WI38 (cell line): ENCODE results near the gene CUX1.

Experiments
- H3K4me3 ChIP-seq: 2 replicates; pipeline ENCODE4 v1.5.1; 2011; ENCODE audit warnings: low read depth, mild to moderate bottlenecking, control low read depth, low read length
- TF ChIP-seq, protein P1 (sequence below): IDR thresholded peaks from 2 replicates; pipeline ENCODE4 v1.5.1; 2012; ENCODE audit warnings: low read depth, mild to moderate bottlenecking, control low read depth, low read length

The CUX1 gene

DNA sequence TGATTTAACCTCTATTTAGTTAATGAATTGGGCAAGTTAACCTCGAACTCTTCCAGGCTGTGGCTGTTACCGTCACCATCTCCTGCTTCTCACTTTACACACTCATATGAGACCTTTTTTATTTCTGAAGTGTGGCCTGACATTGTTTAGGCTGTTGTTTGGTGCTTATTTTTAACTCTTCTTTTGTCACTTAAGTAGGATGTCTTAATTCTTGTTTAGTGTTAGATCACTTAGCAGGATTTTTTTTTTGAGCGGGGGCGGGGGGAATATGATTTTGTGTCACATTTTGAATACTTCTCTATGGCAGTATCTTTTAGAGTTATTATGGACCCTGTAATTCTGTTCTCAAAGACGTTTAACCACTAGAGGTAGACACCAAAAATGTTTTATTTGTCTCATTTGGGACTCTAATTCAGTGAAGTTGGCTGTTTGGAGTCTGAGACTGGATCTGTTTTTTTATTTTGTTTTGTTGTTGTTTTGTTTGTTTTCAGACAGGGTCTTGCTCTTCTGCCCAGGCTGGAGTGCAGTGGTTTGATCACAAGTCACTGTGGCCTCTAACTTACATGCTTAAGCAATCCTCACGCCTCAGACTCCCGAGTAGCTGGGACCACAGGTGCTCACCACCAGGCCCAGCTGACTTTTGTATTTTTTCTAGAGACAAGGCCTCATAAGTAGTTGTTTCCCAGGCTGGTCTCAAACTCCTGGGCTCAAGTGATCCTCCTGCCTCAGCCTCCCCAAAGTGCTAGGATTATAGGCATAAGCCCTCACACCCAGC, 73.5 kb downstream of the CUX1 start:
- TF ChIP-seq, protein P1, sequence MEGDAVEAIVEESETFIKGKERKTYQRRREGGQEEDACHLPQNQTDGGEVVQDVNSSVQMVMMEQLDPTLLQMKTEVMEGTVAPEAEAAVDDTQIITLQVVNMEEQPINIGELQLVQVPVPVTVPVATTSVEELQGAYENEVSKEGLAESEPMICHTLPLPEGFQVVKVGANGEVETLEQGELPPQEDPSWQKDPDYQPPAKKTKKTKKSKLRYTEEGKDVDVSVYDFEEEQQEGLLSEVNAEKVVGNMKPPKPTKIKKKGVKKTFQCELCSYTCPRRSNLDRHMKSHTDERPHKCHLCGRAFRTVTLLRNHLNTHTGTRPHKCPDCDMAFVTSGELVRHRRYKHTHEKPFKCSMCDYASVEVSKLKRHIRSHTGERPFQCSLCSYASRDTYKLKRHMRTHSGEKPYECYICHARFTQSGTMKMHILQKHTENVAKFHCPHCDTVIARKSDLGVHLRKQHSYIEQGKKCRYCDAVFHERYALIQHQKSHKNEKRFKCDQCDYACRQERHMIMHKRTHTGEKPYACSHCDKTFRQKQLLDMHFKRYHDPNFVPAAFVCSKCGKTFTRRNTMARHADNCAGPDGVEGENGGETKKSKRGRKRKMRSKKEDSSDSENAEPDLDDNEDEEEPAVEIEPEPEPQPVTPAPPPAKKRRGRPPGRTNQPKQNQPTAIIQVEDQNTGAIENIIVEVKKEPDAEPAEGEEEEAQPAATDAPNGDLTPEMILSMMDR, result no peak
- no peak overlapping the region for H3K4me3 ChIP-seq

DNA sequence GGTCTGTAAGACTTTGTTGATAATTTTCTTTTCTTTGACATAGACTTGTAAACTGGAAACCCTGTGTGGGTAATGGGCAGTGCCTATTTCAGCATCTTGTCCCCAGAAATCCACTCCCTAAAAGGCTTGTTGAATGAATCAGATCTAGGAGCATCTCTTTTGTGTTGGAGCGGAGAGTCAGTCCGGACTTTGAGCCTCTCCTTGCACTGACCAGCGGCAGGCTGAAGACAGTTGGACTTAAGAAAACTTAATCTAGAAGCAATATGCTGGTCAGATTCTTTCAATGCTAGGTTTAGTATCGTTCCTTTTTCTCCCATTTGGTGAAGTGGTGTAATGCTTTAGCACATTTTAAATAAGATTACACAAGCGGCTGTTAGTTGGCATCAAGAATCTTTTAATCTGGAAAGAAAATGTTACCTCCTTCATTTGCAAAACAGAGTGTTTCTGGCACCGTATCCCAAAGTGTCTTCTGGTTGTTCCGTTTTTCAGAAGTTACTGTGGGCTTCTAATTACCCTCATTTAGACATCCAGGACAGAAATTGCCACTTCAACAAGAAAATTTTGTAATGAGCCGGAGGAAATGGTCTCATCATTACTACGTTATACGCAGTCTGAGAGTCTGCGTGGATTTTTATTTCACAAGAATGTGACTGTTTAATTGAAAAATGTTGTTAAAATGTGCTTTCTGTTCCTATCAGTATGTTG, 74.7 kb downstream of the CUX1 start:
- TF ChIP-seq, protein P1, result no peak
- H3K4me3 ChIP-seq, result no peak overlapping the region

DNA sequence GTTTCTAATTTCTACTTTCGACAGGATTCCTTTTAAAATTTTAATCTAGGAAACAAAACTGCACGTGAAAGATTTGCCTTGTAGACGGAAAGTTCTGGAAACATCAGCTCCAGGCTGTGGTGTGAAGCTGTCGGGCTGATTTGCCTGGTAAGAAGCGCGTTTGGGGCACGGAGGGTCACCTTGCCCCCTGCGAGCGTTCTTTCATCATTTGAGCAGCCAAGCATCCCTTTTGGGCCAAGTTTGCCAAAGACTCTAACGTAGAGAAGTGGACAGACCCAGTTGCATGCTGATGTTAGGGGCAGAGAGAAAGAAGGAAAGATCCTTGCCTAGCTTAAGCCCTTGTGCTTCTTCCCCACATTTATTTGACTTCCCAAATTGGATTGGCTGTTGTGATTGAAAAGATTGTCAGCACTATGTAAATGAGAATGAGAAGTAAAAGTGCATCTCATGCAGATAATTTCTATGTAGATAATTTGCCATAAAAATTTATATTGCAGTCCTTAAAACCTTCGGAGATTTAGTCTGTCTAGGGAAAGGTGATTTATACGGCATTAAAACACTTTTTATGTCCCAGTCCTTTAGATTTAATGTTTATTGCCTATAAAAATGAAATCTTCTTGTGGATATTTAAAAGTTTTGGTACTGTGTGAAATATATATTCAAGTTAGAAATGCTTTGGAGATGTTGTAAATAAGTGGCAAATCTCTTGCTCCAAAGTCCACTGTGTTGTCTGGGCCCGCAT, 76.1 kb downstream of the CUX1 start:
- H3K4me3 ChIP-seq, result no peak overlapping the region
- TF ChIP-seq, protein P1, result no peak

DNA sequence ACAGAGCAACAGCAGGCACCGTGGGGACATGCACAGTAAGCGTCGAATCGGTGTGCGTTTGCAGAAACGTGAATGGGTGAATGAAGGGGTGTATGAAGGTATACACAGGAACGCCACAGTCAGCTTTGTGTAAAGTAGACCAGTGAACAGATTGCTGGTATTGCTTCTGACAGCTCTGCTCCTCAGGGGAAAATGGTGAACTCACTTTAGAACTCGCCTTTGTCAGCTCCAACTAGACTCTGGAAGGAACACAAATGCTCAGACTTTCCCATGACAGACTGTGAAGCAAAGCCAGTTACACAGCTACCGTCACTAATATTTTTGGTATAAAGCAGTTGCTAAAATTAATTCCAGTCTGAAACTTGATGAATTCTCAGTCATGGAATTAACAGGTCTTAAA, 78.9 kb downstream of the CUX1 start:
- TF ChIP-seq, protein P1, result no peak
- H3K4me3 ChIP-seq, result no peak overlapping the region

DNA sequence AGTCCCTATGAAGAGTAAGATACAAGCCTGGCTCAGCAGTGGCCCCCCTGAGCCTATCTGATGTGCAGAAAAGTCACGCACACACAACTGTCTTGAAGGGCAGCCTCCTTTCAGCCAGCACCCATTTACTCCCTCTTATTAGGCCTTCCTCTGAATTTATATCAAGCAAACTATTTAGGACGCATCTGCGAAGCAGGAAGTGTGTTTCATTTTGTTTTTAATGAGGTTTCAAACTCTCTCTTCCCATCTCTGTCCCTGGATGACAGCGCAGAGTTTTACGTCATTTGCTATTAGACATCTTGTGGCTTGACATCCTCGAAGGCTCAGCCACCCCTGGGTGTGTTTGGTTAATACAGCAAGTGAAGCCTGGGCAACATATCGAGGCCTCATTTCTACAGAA, 79.5 kb downstream of the CUX1 start:
- H3K4me3 ChIP-seq, result no peak overlapping the region
- TF ChIP-seq, protein P1, result no peak

DNA sequence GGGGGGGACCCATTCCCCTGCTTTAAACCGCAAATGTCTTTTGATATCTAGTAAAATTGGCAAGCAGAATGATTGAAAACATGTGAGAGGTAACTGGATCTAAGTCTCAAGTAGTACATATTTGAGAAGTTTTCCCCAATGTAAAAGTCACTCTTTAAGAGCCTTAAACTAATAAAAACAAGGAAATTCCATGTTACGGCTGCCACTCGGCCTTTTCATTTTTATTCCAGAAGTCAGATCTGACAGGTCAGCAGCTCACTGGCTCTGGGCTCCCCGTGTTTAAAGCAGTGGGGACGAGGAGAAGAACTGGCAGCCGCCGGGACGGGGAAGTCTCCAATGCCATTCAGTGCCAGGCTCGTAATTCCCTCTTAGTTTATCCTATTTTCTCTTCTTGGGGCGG, 80.7 kb downstream of the CUX1 start:
- no peak overlapping the region for H3K4me3 ChIP-seq
- TF ChIP-seq, protein P1, result no peak
